RWPE2 (cell line): ENCODE results near the gene POLR1B.
"Not testable (repeated sequence)": the region's sequence is repeated elsewhere in the genome, so short reads cannot be mapped to it uniquely, and the experiment has no call there.

Experiments
- ATAC-seq: fragments of 200-7000 bp; cut with Tn5 transposase; 3 replicates; pipeline ENCODE4 v1.9.1; 2021; ENCODE audit warnings: low read depth
- DNase-seq: peaks from one replicate; pipeline ENCODE4 v3.0.0-alpha.2; 2020; ENCODE audit warnings: low spot score
- H3K27ac ChIP-seq: fragments of 450-650 bp; 2 replicates; pipeline ENCODE4 v1.5.1; 2017; ENCODE audit warnings: mild to moderate bottlenecking; ENCODE audit not compliant: poor library complexity, severe bottlenecking
- H3K27me3 ChIP-seq: fragments of 250-450 bp; sonication (Bioruptor Pico); 2 replicates; pipeline ENCODE4 v1.5.1; 2021; ENCODE audit warnings: mild to moderate bottlenecking, moderate library complexity; ENCODE audit not compliant: insufficient read depth, poor library complexity, severe bottlenecking
- H3K36me3 ChIP-seq: fragments of 250-450 bp; sonication (Bioruptor Pico); 2 replicates; pipeline ENCODE4 v1.5.1; 2020; ENCODE audit warnings: low read depth, mild to moderate bottlenecking, moderate library complexity
- H3K4me1 ChIP-seq: fragments of 250-450 bp; sonication (Bioruptor Pico); 2 replicates; pipeline ENCODE4 v1.5.1; 2021; ENCODE audit warnings: mild to moderate bottlenecking, moderate library complexity; ENCODE audit not compliant: insufficient read depth, poor library complexity, severe bottlenecking
- H3K4me3 ChIP-seq: fragments of 250-450 bp; sonication (Bioruptor Pico); 2 replicates; pipeline ENCODE4 v1.5.1; 2021; ENCODE audit warnings: mild to moderate bottlenecking, moderate library complexity; ENCODE audit not compliant: severe bottlenecking
- H3K9me3 ChIP-seq: fragments of 250-450 bp; sonication (Bioruptor Pico); 2 replicates; pipeline ENCODE4 v1.5.1; 2021; ENCODE audit warnings: mild to moderate bottlenecking, moderate library complexity; ENCODE audit not compliant: severe bottlenecking
- CTCF ChIP-seq: fragments of 450-650 bp; IDR thresholded peaks from one replicate; pipeline ENCODE4 v1.5.1; 2017; ENCODE audit warnings: mild to moderate bottlenecking, moderate library complexity; ENCODE audit not compliant: poor library complexity, severe bottlenecking

The POLR1B gene

GRCh38 chr2:112605926-112606325 lies 63.7 kb downstream of the POLR1B start:
- Histone ChIP-seq H3K27me3 (no peaks in the 10 kb centered on the region), H3K4me3 (no peak overlapping the region), H3K9me3 (no peaks in the 10 kb centered on the region), H3K36me3 (no peaks in the 10 kb centered on the region), H3K27ac (no peak overlapping the region), H3K4me1 (peaks cover under 1% of the 10 kb centered on the region)
- ATAC-seq (no peak), DNase-seq (no peak)
- no peak for TF ChIP-seq CTCF

GRCh38 chr2:112606547-112606946 lies 64.3 kb downstream of the POLR1B start:
- no peak for ATAC-seq
- no peaks in the 10 kb centered on the region for H3K27me3 ChIP-seq
- H3K4me1 ChIP-seq = no peaks in the 10 kb centered on the region
- no peak for TF ChIP-seq CTCF
- H3K27ac ChIP-seq = no peak overlapping the region
- no peak for DNase-seq
- H3K9me3 ChIP-seq = no peaks in the 10 kb centered on the region
- H3K4me3 ChIP-seq = no peak overlapping the region
- no peaks in the 10 kb centered on the region for H3K36me3 ChIP-seq

GRCh38 chr2:112607680-112608438 lies 65.6 kb downstream of the POLR1B start:
- Histone ChIP-seq H3K4me3 (no peak overlapping the region), H3K36me3 (no peaks in the 10 kb centered on the region), H3K9me3 (no peaks in the 10 kb centered on the region), H3K4me1 (no peaks in the 10 kb centered on the region), H3K27ac (no peak overlapping the region), H3K27me3 (no peaks in the 10 kb centered on the region)
- DNase-seq = no peak
- TF ChIP-seq CTCF = no peak
- no peak for ATAC-seq

GRCh38 chr2:112609320-112609719 lies 67.1 kb downstream of the POLR1B start:
- not testable (repeated sequence) for H3K27me3 ChIP-seq, H3K4me3 ChIP-seq, H3K27ac ChIP-seq, ATAC-seq, H3K36me3 ChIP-seq, DNase-seq, H3K9me3 ChIP-seq, H3K4me1 ChIP-seq

- ATAC-seq, H3K27me3 ChIP-seq, H3K27ac ChIP-seq, H3K4me3 ChIP-seq, H3K9me3 ChIP-seq, H3K4me1 ChIP-seq, H3K36me3 ChIP-seq, DNase-seq: not testable (repeated sequence)
Observed at GRCh38 chr2:112612283-112612682, 70.0 kb downstream of the POLR1B start.

- Histone ChIP-seq H3K36me3 (no peaks in the 10 kb centered on the region), H3K9me3 (no peaks in the 10 kb centered on the region), H3K4me3 (no peak overlapping the region), H3K27ac (no peak overlapping the region), H3K27me3 (no peaks in the 10 kb centered on the region), H3K4me1 (no peaks in the 10 kb centered on the region)
- no peak for TF ChIP-seq CTCF
- DNase-seq = no peak
- no peak for ATAC-seq
Observed at GRCh38 chr2:112614201-112614840, 72.1 kb downstream of the POLR1B start.
